HG03432 (cell line): ENCODE results near the gene TPRKB.
"Not testable (repeated sequence)": the region's sequence is repeated elsewhere in the genome, so short reads cannot be mapped to it uniquely, and the experiment has no call there.

Experiments used
- ATAC-seq: cut with Tn5 transposase; IDR thresholded peaks from one replicate; pipeline ENCODE4 v1.9.1; 2021; ENCODE audit warnings: mild to moderate bottlenecking, moderate library complexity; ENCODE audit not compliant: unreplicated experiment

TPRKB gene

GRCh38 chr2:73736855-73737779, at the start of gene TPRKB:
TPRKB (minus strand) TSS chr2:73737345; CDS start chr2:73734569, 2,776 bp downstream.
- ATAC-seq = peak; percentile 96

- ATAC-seq = not testable (repeated sequence)
Observed at GRCh38 chr2:73783883-73784282, 46.7 kb upstream of the TPRKB start, which contains the start of gene C2orf78. C2orf78 (plus strand) TSS chr2:73784183; CDS start chr2:73784310, 127 bp downstream.

- ATAC-seq = not testable (repeated sequence)
Observed at GRCh38 chr2:73783402-73783801, 46.3 kb upstream of the TPRKB start.

- no peak for ATAC-seq
Observed at GRCh38 chr2:73780237-73780582, 43.1 kb upstream of the TPRKB start.

- peak; percentile 98 for ATAC-seq
Observed at GRCh38 chr2:73779467-73780236, 42.5 kb upstream of the TPRKB start, which contains the start of gene DUSP11. DUSP11 (minus strand) TSS chr2:73780103; CDS start chr2:73779974, 129 bp downstream.

- ATAC-seq = not testable (repeated sequence)
Observed at GRCh38 chr2:73778867-73779466, 41.8 kb upstream of the TPRKB start.

- ATAC-seq = no peak
Observed at GRCh38 chr2:73776869-73777519, 39.8 kb upstream of the TPRKB start.

- ATAC-seq = no peak
Observed at GRCh38 chr2:73776381-73776780, 39.2 kb upstream of the TPRKB start.

- no peak for ATAC-seq
Observed at GRCh38 chr2:73772819-73773218, 35.7 kb upstream of the TPRKB start.

- ATAC-seq = no peak
Observed at GRCh38 chr2:73770725-73771124, 33.6 kb upstream of the TPRKB start.

GRCh38 chr2:73766994-73767393, 29.8 kb upstream of the TPRKB start:
- no peak for ATAC-seq

- ATAC-seq = no peak
Observed at GRCh38 chr2:73766349-73766748, 29.2 kb upstream of the TPRKB start.

- no peak for ATAC-seq
Observed at GRCh38 chr2:73764945-73765344, 27.8 kb upstream of the TPRKB start.

GRCh38 chr2:73762571-73762970, 25.4 kb upstream of the TPRKB start:
- no peak for ATAC-seq

- no peak for ATAC-seq
Observed at GRCh38 chr2:73759904-73760303, 22.8 kb upstream of the TPRKB start.

GRCh38 chr2:73759285-73759764, 22.2 kb upstream of the TPRKB start:
- no peak for ATAC-seq

- not testable (repeated sequence) for ATAC-seq
Observed at GRCh38 chr2:73754332-73754731, 17.2 kb upstream of the TPRKB start.

- ATAC-seq = no peak
Observed at GRCh38 chr2:73749314-73749713, 12.2 kb upstream of the TPRKB start.

- no peak for ATAC-seq
Observed at GRCh38 chr2:73746877-73747208, 9.7 kb upstream of the TPRKB start.

GRCh38 chr2:73746015-73746876, 9.1 kb upstream of the TPRKB start:
- ATAC-seq = no peak
